Smooth muscle cell (in vitro differentiated cells): ENCODE measurements around the gene ASB13. TPM values are rescaled to one million over a fixed set of nuclear protein-coding genes. Genes with fewer than 3 reads are reported as not detected.
"Not testable (repeated sequence)": the region's sequence is repeated elsewhere in the genome, so short reads cannot be mapped to it uniquely, and the experiment has no call there.

Experiments
- DNase-seq: peaks from one replicate; lab custom pipeline; 2025; ENCODE audit not compliant: unreplicated experiment; lab: John Stamatoyannopoulos, UW
- H2AFZ ChIP-seq: fragments of 200-600 bp; sonication (generic); 2 replicates; pipeline ENCODE4 v1.6.0; 2016; ENCODE audit warnings: antibody characterized with exemption, low read depth, mild to moderate bottlenecking
- H3F3A ChIP-seq: fragments of 200-600 bp; sonication (generic); 2 replicates; pipeline ENCODE4 v1.6.0; 2017; ENCODE audit warnings: antibody characterized with exemption, low read depth
- H3K27ac ChIP-seq: fragments of 200-600 bp; sonication (generic); 2 replicates; pipeline ENCODE4 v1.5.1; 2016; ENCODE audit warnings: low read depth, mild to moderate bottlenecking
- H3K27me3 ChIP-seq: fragments of 200-600 bp; sonication (generic); 2 replicates; pipeline ENCODE4 v1.6.1; 2016; ENCODE audit warnings: low read depth, mild to moderate bottlenecking
- H3K36me3 ChIP-seq: fragments of 200-600 bp; sonication (generic); 2 replicates; pipeline ENCODE4 v1.5.1; 2016; ENCODE audit warnings: low read depth
- H3K4me1 ChIP-seq: fragments of 200-600 bp; sonication (generic); 2 replicates; pipeline ENCODE4 v1.5.1; 2016; ENCODE audit warnings: low read depth
- H3K4me2 ChIP-seq: fragments of 200-600 bp; sonication (generic); 2 replicates; pipeline ENCODE4 v1.6.0; 2016; ENCODE audit warnings: mild to moderate bottlenecking
- H3K4me3 ChIP-seq: fragments of 200-600 bp; sonication (generic); 2 replicates; pipeline ENCODE4 v1.5.1; 2016; ENCODE audit warnings: mild to moderate bottlenecking
- H3K79me2 ChIP-seq: fragments of 200-600 bp; sonication (generic); 2 replicates; pipeline ENCODE4 v1.6.0; 2016; ENCODE audit warnings: low read depth, mild to moderate bottlenecking
- H3K9ac ChIP-seq: fragments of 200-600 bp; sonication (generic); 2 replicates; pipeline ENCODE4 v1.6.0; 2016; ENCODE audit warnings: low read depth
- H3K9me3 ChIP-seq: fragments of 200-600 bp; sonication (generic); replicated peaks from 2 replicates; pipeline ENCODE4 v1.5.1; 2016; ENCODE audit warnings: low read depth
- H4K20me1 ChIP-seq: fragments of 200-600 bp; sonication (generic); 2 replicates; pipeline ENCODE4 v1.6.0; 2016; ENCODE audit warnings: low read depth
- CTCF ChIP-seq: fragments of 200-600 bp; sonication (generic); IDR thresholded peaks from 2 replicates; pipeline ENCODE4 v1.5.1; 2017; ENCODE audit warnings: borderline replicate concordance, mild to moderate bottlenecking, antibody characterized with exemption; ENCODE audit not compliant: insufficient read depth, poor library complexity, severe bottlenecking
- WGBS: methylation state at CpG from one replicate; pipeline ENCODE4 v1.1.7; 2016; ENCODE audit warnings: low lambda C conversion rate; 5-methylcytosine and 5-hydroxymethylcytosine counted together
- polyA plus RNA-seq: library from polyadenylated mRNA; unstranded; fragments of >200 nt; fragmentation: Nextera tagmentation; extraction: Ambion mirVana; gene quantifications from 2 replicates; pipeline ENCODE4 v1.2.1, GENCODE V29; 2016
- total RNA-seq: library from RNA; depleted of rRNA; stranded (reverse); fragments of >200 nt; gene quantifications from 2 replicates; pipeline ENCODE4 v1.2.3, GENCODE V29; 2014

Gene ASB13
- total and polyA plus RNA-seq, 2 experiments from 2014 or later, result 12.6 to 34.7 TPM

- Histone ChIP-seq H3K27ac (peak overlapping the region; percentile 97), H3K36me3 (no peaks in the 10 kb centered on the region), H3K4me3 (no peak overlapping the region), H3K4me1 (peaks cover 33% of the 10 kb centered on the region), H3K79me2 (no peaks in the 10 kb centered on the region), H3K4me2 (peak overlapping the region; percentile 76), H3K9ac (peak overlapping the region; percentile 83), H2AFZ (no peak overlapping the region), H3F3A (peaks cover 31% of the 10 kb centered on the region), H4K20me1 (no peaks in the 10 kb centered on the region), H3K27me3 (no peaks in the 10 kb centered on the region), H3K9me3 (no peaks in the 10 kb centered on the region)
- DNase-seq, result no peak
- no peak for TF ChIP-seq CTCF
- WGBS, result 14% methylated on average over 5 of the region's 5 CpGs
These were observed 71.3 kb downstream of the ASB13 start for GRCh38 chr10:5595095-5595494.

- Histone ChIP-seq H2AFZ (no peak overlapping the region), H3K27ac (peak overlapping the region; percentile 97)
- no peak for TF ChIP-seq CTCF
These were observed 71.9 kb downstream of the ASB13 start for GRCh38 chr10:5594271-5595049.

GRCh38 chr10:5593347-5593746 is 73.0 kb downstream of the ASB13 start:
- not testable (repeated sequence) for H3K9me3 ChIP-seq, H2AFZ ChIP-seq, H3K9ac ChIP-seq, H3K4me3 ChIP-seq, H3K27me3 ChIP-seq, H3K4me2 ChIP-seq, H4K20me1 ChIP-seq, DNase-seq, H3K36me3 ChIP-seq, H3K79me2 ChIP-seq
- Histone ChIP-seq H3F3A (peaks cover 34% of the 10 kb centered on the region), H3K4me1 (peaks cover 39% of the 10 kb centered on the region), H3K27ac (peak overlapping the region; percentile 97)
- 84% methylated on average over 6 of the region's 6 CpGs for WGBS

More at GRCh38 chr10:5594271-5595049, 71.9 kb downstream of the ASB13 start:
- Histone ChIP-seq H3K4me1 (peaks cover 37% of the 10 kb centered on the region), H3K9ac (peak overlapping the region; percentile 83), H3K27me3 (no peaks in the 10 kb centered on the region), H4K20me1 (no peaks in the 10 kb centered on the region), H3K4me3 (no peak overlapping the region), H3K4me2 (peak overlapping the region; percentile 76), H3K79me2 (no peaks in the 10 kb centered on the region), H3F3A (peaks cover 30% of the 10 kb centered on the region), H3K36me3 (no peaks in the 10 kb centered on the region), H3K9me3 (no peaks in the 10 kb centered on the region)
- 14% methylated on average over 14 of the region's 14 CpGs for WGBS
- DNase-seq, result no peak

DNA sequence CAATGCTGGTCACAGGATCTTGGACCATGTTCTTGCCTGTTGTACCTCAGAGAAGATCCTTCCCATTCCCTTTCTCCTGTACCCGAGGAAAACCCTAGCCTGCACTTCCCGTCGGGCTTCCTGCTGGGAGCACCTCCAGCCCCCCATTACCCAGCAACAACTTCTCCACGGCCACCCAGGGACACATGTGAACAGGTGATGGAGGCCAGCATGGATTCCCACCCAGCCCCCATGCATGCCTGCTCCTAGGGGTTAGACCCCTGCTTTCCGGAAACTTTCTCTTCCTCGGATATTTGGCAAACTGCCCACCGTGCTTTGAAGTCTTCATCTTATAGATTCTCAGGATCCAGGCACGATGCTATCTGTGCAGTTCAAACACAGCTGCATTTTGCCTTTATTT is 74.3 kb downstream of the ASB13 start:
- Histone ChIP-seq H3K36me3 (no peaks in the 10 kb centered on the region), H3K4me2 (no peak overlapping the region), H3K27me3 (no peaks in the 10 kb centered on the region), H4K20me1 (no peaks in the 10 kb centered on the region), H3K4me3 (no peak overlapping the region), H3K79me2 (no peaks in the 10 kb centered on the region), H3F3A (peaks cover 34% of the 10 kb centered on the region), H3K9ac (no peak overlapping the region), H3K4me1 (peaks cover 39% of the 10 kb centered on the region), H2AFZ (no peak overlapping the region), H3K27ac (no peak overlapping the region), H3K9me3 (no peaks in the 10 kb centered on the region)
- WGBS, result 88% methylated on average over 8 of the region's 8 CpGs
- no peak for TF ChIP-seq CTCF
- DNase-seq, result no peak
